ENCODE results near the gene BCAP29. TPM values are rescaled to one million over a fixed set of nuclear protein-coding genes. Genes with fewer than 3 reads are reported as not detected.

BCAP29 gene
- total and polyA plus RNA-seq, 9 of the 15 experiments (the other 6 are each of a cell fraction or from before 2014, with no cell fraction given), result 63.4 to 137 (median 79.7) TPM

- TF ChIP-seq ZBTB26 (CRISPR knock-in tag; IDR thresholded peaks at IDR 0.05) (0 out of 2 replicates have a peak, but pooled peaks have one; percentile 30), LARP7 (IDR thresholded peaks at IDR 0.05) (no peak), CREM (IDR thresholded peaks at IDR 0.05; ENCODE audit: low read depth) (peak; percentile 100), FOXK1 (CRISPR knock-in tag; IDR thresholded peaks at IDR 0.05; ENCODE audit: borderline replicate concordance) (no peak; the same call in 1 of the 2 replicates), PATZ1 (CRISPR knock-in tag; IDR thresholded peaks at IDR 0.05; ENCODE audit: borderline replicate concordance) (no peak), XRCC3 (IDR thresholded peaks at IDR 0.05) (no peak), ZNF407 (IDR thresholded peaks at IDR 0.05; ENCODE audit: low read depth) (no peak), BCLAF1 (IDR thresholded peaks at IDR 0.05; ENCODE audit: borderline replicate concordance in 1 of 2, control insufficient read depth in 1 of 2, low read depth in 2 of 2, low read length in 1 of 2) (peak in 1 of 2 experiments; percentile 89; a peak in 1 of 4 replicates)
Observed at GRCh38 chr7:107563775-107564552, 16.1 kb upstream of the BCAP29 start, which contains the start of the genes COG5 and DUS4L (continued).
